Measurements from ENCODE around the gene SLC9A3.

Gene SLC9A3

DNA sequence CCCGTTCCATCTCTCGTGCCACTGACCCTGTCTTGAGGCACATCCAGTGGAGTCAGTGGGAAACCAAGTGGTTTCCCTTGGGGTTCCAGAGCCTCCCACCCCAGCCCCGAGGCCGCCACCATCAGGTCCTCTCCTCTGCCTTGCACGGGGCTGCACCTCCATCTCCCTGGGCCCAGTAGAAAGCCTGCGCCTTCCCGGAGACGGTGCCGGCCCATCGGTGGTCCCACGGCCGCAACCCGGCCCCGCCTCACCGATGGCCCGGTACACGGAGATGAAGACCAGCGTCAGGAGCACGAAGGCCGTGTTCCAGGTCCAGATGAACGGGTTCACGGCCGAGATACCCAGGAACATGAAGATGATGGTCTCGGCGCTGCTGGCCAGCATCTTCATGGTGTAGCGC lies 41.2 kb downstream of the SLC9A3 start:
- TF ChIP-seq CTCF (conservative IDR thresholded peaks at IDR 0.05), result no peak
- no peak for TF ChIP-seq ZFX (IDR thresholded peaks at IDR 0.05)
- H3K27ac ChIP-seq, result no peak overlapping the region

- no peak overlapping the region for H3K27ac ChIP-seq
- TF ChIP-seq ZFX (IDR thresholded peaks at IDR 0.05) (no peak), CTCF (conservative IDR thresholded peaks at IDR 0.05) (no peak)
Observed at GRCh38 chr5:482506-482905, 41.7 kb downstream of the SLC9A3 start.

- TF ChIP-seq ZFX (IDR thresholded peaks at IDR 0.05) (no peak), CTCF (conservative IDR thresholded peaks at IDR 0.05) (no peak)
- no peak overlapping the region for H3K27ac ChIP-seq
Observed at GRCh38 chr5:482021-482420, 42.2 kb downstream of the SLC9A3 start.

DNA sequence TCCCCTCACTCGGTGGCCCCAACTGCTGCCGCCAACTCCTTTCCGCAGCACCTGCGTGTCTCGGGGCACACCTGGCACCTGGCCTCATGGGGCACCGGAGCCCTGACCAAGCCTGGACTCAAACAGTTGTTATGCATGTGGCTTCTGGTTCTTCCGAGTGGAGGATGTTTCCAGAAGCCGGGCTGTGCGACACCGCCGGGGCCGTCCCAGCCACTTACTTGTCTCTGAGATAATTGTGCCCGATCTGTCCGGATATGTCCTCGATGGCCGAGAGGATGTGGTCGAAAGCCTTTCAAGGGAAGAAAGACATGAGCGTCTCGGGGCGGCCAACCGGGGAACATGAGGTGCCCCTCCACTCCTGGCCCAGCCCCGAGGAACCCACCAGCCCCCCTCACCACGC lies 42.9 kb downstream of the SLC9A3 start:
- no peak overlapping the region for H3K27ac ChIP-seq
- no peak for TF ChIP-seq CTCF (conservative IDR thresholded peaks at IDR 0.05)
- no peak for TF ChIP-seq ZFX (IDR thresholded peaks at IDR 0.05)

DNA sequence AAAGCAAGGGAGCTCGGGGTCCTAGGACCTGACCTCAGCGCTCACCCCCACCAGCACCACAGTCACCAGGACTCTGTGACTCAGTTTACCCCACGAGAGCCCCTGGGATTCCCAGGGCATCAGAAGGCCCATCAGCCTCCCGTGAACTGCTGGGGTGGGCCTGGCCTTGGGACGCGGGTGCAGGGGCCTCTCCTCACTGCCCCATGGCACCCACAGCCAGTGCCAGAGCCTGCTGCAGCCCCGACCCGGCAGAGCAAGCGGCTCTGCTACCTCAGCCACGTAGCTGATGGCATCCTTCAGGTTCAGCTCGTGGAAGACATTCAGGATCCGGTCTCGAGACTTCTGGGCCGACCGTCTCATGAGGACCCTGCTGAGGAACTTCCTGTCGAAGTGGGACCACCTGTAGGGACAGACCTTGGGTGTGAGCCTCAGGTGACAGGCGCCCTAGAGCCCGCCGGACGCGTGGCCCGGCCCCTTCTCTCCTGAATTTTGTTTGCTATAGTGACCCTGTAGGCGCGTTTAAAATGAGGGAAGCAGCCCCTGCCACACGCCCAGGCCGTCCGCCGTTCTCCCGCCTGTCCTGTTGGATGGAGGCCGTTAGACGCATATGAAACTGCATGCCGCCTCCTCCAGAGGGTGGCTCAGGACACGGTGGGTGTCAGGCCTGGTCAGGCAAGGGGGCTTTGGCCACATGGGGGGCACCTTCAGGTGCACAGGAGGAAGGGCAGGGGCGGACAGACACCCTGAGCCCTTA lies 44.5 kb downstream of the SLC9A3 start:
- TF ChIP-seq ZFX (IDR thresholded peaks at IDR 0.05), result no peak
- TF ChIP-seq CTCF (conservative IDR thresholded peaks at IDR 0.05), result no peak

GRCh38 chr5:478982-479535 lies 45.2 kb downstream of the SLC9A3 start:
- TF ChIP-seq ZFX (IDR thresholded peaks at IDR 0.05), result no peak
- no peak for TF ChIP-seq CTCF (conservative IDR thresholded peaks at IDR 0.05)
- H3K27ac ChIP-seq, result no peak overlapping the region

More for the DNA sequence above, 44.5 kb downstream of the SLC9A3 start:
- H3K27ac ChIP-seq, result no peak overlapping the region

DNA sequence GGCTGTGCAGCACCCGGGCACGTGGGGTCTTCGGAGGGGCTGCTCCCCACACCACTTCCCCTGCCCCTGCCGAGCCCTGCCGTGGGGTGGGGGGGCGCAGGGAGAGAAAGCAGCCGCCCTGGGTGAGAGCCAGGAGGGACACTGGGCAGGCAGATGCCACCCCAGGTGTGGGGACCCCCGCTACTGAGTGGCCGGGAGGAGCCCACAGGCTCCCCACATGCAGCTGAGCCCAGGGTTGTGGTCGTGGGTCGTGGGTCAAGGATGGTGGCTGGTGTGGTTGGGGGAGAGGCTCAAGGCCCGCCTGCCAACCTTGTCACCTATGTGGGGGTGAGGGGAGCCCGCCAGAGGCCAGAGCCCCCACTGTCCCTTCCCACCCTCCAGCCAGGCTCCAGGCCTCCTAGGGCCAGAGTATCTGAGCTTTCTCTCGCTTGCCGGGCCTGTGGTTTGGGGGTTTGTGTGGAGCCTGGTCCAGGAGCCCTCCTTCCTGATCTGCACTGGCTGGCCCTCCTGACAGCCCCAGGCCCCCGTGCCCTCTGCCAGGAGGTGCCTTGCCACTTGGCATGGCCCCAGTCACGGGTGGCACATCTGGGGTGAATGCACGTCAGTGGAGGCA lies 45.8 kb downstream of the SLC9A3 start:
- H3K27ac ChIP-seq, result no peak overlapping the region

More for the DNA sequence above, 45.8 kb downstream of the SLC9A3 start:
- TF ChIP-seq ZFX (IDR thresholded peaks at IDR 0.05) (no peak), CTCF (conservative IDR thresholded peaks at IDR 0.05) (no peak)

Measured in C4-2B (cell line).